Endothelial cell of umbilical vein (primary cell): Measurements from ENCODE around the gene R3HDM2. TPM values are rescaled to one million over a fixed set of nuclear protein-coding genes. Genes with fewer than 3 reads are reported as not detected.

Source experiments
- BruUV-seq: library from RNA; stranded (reverse); fragments of 400-500 nt; replicated peaks from 2 replicates; lab custom pipeline; 2021; lab: Mats Ljungman, UMichigan
- CTCF ChIA-PET: fragments of 300-600, 350-600 bp; sonication (Branson Sonifier 250); formaldehyde crosslinking; loops from one replicate; lab custom pipeline; 2021; ENCODE audit warnings: antibody characterized with exemption, inconsistent platforms; lab: Charles Lee
- POLR2A ChIA-PET: fragments of 300-600, 350-600 bp; sonication (Branson Sonifier 250); formaldehyde crosslinking; loops from one replicate; lab custom pipeline; 2021; ENCODE audit warnings: antibody characterized with exemption, inconsistent platforms; lab: Charles Lee
- DNase-seq: peaks from one replicate; pipeline ENCODE4 v3.0.0-alpha.2; 2011; ENCODE audit warnings: low read depth, low spot score
- FAIRE-seq: peaks from 2 replicates; lab custom pipeline; 2011; peaks lifted over from hg19 to GRCh38; lab: Jason Lieb, UNC
- H2AFZ ChIP-seq: 2 replicates; pipeline ENCODE4 v1.6.0; 2012; ENCODE audit warnings: low read depth, low read length, control low read depth, inconsistent platforms
- H3K27ac ChIP-seq: 2 replicates; pipeline ENCODE4 v1.5.1; 2011; ENCODE audit warnings: low read depth, mild to moderate bottlenecking, control low read depth, low read length, moderate library complexity; ENCODE audit not compliant: insufficient read depth
- H3K27me3 ChIP-seq, 2 experiments: 2 replicates each; pipeline versions ENCODE4 v1.6.0 to v1.6.1; 2011; ENCODE audit warnings: low read length in 2 of 2, mixed read lengths in 1 of 2; ENCODE audit not compliant: control insufficient read depth in 2 of 2, insufficient read depth in 2 of 2
- H3K36me3 ChIP-seq, 2 experiments: 2 replicates in 1 of 2; 3 replicates in 1 of 2; pipeline ENCODE4 v1.5.1; 2011; ENCODE audit warnings: low read length in 2 of 2, mild to moderate bottlenecking in 1 of 2, moderate library complexity in 1 of 2; ENCODE audit not compliant: control insufficient read depth in 2 of 2, insufficient read depth in 2 of 2; ENCODE audit errors: extremely low read depth in 1 of 2
- H3K4me1 ChIP-seq: 3 replicates; pipeline ENCODE4 v1.5.1; 2011; ENCODE audit warnings: mild to moderate bottlenecking, low read length; ENCODE audit not compliant: control insufficient read depth, insufficient read depth; ENCODE audit errors: extremely low read depth
- H3K4me2 ChIP-seq: 2 replicates; pipeline ENCODE4 v1.6.1; 2011; ENCODE audit warnings: low read length, control low read depth, mixed read lengths; ENCODE audit not compliant: insufficient read depth
- H3K4me3 ChIP-seq, 3 experiments: fragments of 200-600 bp in 1 of 3; sonication (generic), shearing (Covaris generic) in 1 of 3; replicated peaks in 1 of 3; 2 replicates each; pipeline ENCODE4 v1.5.1; 2011 to 2016; ENCODE audit warnings: control low read depth in 3 of 3, low read length in 3 of 3, mild to moderate bottlenecking in 2 of 3, inconsistent platforms in 1 of 3, low read depth in 1 of 3, moderate library complexity in 1 of 3; ENCODE audit not compliant: insufficient read depth in 1 of 3
- H3K79me2 ChIP-seq: 2 replicates; pipeline ENCODE4 v1.6.0; 2012; ENCODE audit warnings: low read length, inconsistent platforms; ENCODE audit not compliant: control insufficient read depth, insufficient read depth
- H3K9ac ChIP-seq: replicated peaks from 2 replicates; pipeline ENCODE3; 2011; ENCODE audit warnings: low read length, control low read depth; ENCODE audit not compliant: insufficient read depth; ENCODE audit errors: extremely low read depth
- H3K9me1 ChIP-seq: replicated peaks from 3 replicates; pipeline ENCODE4 v1.6.0; 2011; ENCODE audit warnings: mild to moderate bottlenecking, low read length; ENCODE audit not compliant: control insufficient read depth, insufficient read depth; ENCODE audit errors: extremely low read depth
- H3K9me3 ChIP-seq: replicated peaks from 2 replicates; pipeline ENCODE4 v1.5.1; 2012; ENCODE audit warnings: low read length, inconsistent platforms; ENCODE audit not compliant: control insufficient read depth, insufficient read depth
- H4K20me1 ChIP-seq: replicated peaks from 2 replicates; pipeline ENCODE3; 2011; ENCODE audit warnings: mild to moderate bottlenecking, low read length; ENCODE audit not compliant: control insufficient read depth, insufficient read depth; ENCODE audit errors: extremely low read depth
- EZH2 ChIP-seq: IDR thresholded peaks from 2 replicates; pipeline ENCODE4 v1.6.1; 2012; ENCODE audit warnings: borderline replicate concordance, low read depth, mild to moderate bottlenecking, moderate library complexity, low read length, inconsistent platforms; ENCODE audit not compliant: severe bottlenecking
- FOS ChIP-seq: IDR thresholded peaks from 2 replicates; pipeline ENCODE4 v1.6.1; 2011; ENCODE audit warnings: mild to moderate bottlenecking, low read length, moderate library complexity, borderline replicate concordance; ENCODE audit not compliant: insufficient read depth
- GATA2 ChIP-seq: IDR thresholded peaks from 2 replicates; pipeline ENCODE4 v1.7.0; 2011; ENCODE audit warnings: low read depth, mild to moderate bottlenecking, moderate library complexity, mixed read lengths, low read length; ENCODE audit not compliant: insufficient read length, insufficient read depth
- JUN ChIP-seq: IDR thresholded peaks from 2 replicates; pipeline ENCODE4 v1.6.1; 2011; ENCODE audit warnings: borderline replicate concordance, low read depth; ENCODE audit not compliant: insufficient read length, insufficient read depth
- MYC ChIP-seq: IDR thresholded peaks from one replicate; pipeline ENCODE4 v1.6.1; 2011; ENCODE audit warnings: mild to moderate bottlenecking, low read depth, low read length
- POLR2A ChIP-seq: IDR thresholded peaks from 2 replicates; pipeline ENCODE4 v1.6.1; 2012; ENCODE audit warnings: low read depth, mild to moderate bottlenecking, control low read depth, low read length
- POLR2AphosphoS5 ChIP-seq: IDR thresholded peaks from 2 replicates; pipeline ENCODE4 v1.6.1; 2012; ENCODE audit warnings: low read depth, mild to moderate bottlenecking, control low read depth, low read length, moderate library complexity; ENCODE audit not compliant: insufficient read depth
- dilution Hi-C: fragments of 300-500 bp; cut with MboI; formaldehyde crosslinking; loops from one replicate; pipeline ENCODE4 v1.15.0; 2019; ENCODE audit warnings: low sequenced_read_pairs; ENCODE audit not compliant: extremely low pct_ligation_motif_present
- intact Hi-C: fragments of 100-400 bp; cut with micrococcal nuclease; formaldehyde crosslinking; loops from one replicate; pipeline ENCODE4 v1.10.0; 2022
- polyA plus RNA-seq, 4 experiments: library from polyadenylated mRNA; depleted of rRNA in 3 of 4; stranded (reverse) in 3 of 4; unstranded in 1 of 4; fragments of >200 nt; gene quantifications; 2 replicates each; pipeline versions ENCODE4 v1.2.1 to v1.2.3, GENCODE V29; 2011 to 2012; ENCODE audit warnings: missing spikeins in 1 of 4
- total RNA-seq: library from RNA; stranded (reverse); gene quantifications from 2 replicates; pipeline ENCODE4 v1.2.3, GENCODE V29; 2021
- TF ChIP-seq, protein P1 (sequence below): IDR thresholded peaks from 2 replicates; pipeline ENCODE4 v1.6.1; 2011; ENCODE audit not compliant: insufficient read depth, insufficient read length
- TF ChIP-seq, protein P2 (sequence below), 2 donors: IDR thresholded peaks; 1 replicate in 1 of 2; 2 replicates in 1 of 2; pipeline ENCODE4 v1.5.1; 2011; ENCODE audit warnings: low read length in 2 of 2, mild to moderate bottlenecking in 2 of 2, moderate library complexity in 2 of 2, control low read depth in 1 of 2, inconsistent platforms in 1 of 2, low read depth in 1 of 2; ENCODE audit not compliant: insufficient read depth in 1 of 2; ENCODE audit errors: extremely low read depth in 1 of 2

R3HDM2 gene
- total and polyA plus RNA-seq, 2 donors (not counting 3 experiments of a cell fraction or from before 2014, with no cell fraction given), result 26.1 to 31.3 TPM

DNA sequence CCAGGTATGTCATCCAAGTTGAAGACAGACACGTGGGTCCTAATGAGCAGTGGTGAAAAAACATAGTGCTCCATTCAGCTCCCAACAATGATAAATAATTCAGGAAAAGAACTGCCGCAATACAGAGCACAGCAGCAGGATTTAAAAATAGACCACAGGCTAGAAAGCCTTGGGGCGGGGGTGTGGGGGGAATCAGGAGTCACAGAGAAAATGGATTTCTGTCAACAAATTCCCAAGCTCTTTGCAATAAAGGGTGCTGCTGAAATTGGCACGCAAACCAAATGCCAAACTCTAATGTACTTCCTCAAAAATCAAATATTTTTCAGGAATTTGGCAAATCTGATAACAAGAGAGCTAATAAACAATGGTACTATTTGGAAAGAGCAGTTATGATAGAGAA, 58.6 kb downstream of the R3HDM2 start:
- Histone ChIP-seq H2AFZ (no peak overlapping the region), H3K27me3 (no peaks in the 10 kb centered on the region), H3K4me3 (no peak overlapping the region), H3K9me3 (no peaks in the 10 kb centered on the region), H3K4me1 (no peaks in the 10 kb centered on the region), H3K36me3 (no peaks in the 10 kb centered on the region), H3K79me2 (no peaks in the 10 kb centered on the region), H3K4me2 (no peak overlapping the region), H3K9me1 (no peaks in the 10 kb centered on the region), H4K20me1 (no peaks in the 10 kb centered on the region), H3K9ac (no peak overlapping the region), H3K27ac (no peak overlapping the region)
- DNase-seq (peak; percentile 55), FAIRE-seq (no peak)
- no peak for TF ChIP-seq POLR2A
- no peak for TF ChIP-seq GATA2
- TF ChIP-seq POLR2AphosphoS5, result no peak
- TF ChIP-seq, protein P1, sequence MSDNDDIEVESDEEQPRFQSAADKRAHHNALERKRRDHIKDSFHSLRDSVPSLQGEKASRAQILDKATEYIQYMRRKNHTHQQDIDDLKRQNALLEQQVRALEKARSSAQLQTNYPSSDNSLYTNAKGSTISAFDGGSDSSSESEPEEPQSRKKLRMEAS, result no peak
- no peak for TF ChIP-seq FOS
- TF ChIP-seq, protein P2, sequence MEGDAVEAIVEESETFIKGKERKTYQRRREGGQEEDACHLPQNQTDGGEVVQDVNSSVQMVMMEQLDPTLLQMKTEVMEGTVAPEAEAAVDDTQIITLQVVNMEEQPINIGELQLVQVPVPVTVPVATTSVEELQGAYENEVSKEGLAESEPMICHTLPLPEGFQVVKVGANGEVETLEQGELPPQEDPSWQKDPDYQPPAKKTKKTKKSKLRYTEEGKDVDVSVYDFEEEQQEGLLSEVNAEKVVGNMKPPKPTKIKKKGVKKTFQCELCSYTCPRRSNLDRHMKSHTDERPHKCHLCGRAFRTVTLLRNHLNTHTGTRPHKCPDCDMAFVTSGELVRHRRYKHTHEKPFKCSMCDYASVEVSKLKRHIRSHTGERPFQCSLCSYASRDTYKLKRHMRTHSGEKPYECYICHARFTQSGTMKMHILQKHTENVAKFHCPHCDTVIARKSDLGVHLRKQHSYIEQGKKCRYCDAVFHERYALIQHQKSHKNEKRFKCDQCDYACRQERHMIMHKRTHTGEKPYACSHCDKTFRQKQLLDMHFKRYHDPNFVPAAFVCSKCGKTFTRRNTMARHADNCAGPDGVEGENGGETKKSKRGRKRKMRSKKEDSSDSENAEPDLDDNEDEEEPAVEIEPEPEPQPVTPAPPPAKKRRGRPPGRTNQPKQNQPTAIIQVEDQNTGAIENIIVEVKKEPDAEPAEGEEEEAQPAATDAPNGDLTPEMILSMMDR (IDR thresholded peaks at IDR 0.05; ENCODE audit: extremely low read depth in 1 of 2, insufficient read depth in 1 of 2, low read depth in 1 of 2, low read length in 2 of 2), result no peak
- TF ChIP-seq MYC, result no peak
- TF ChIP-seq JUN, result no peak
- TF ChIP-seq EZH2, result no peak
- ChIA-PET CTCF (interaction anchor here (0.7 to 1.8 kb wide), 5 partner anchors 17 to 63 kb away, joined by 3 to 7 read pairs (median 3); no protein-coding TSS in a partner anchor), POLR2A (interaction anchor here (0.6 kb wide), 1 partner anchor 15 kb away, joined by 3 read pairs; no protein-coding TSS in a partner anchor)
- dilution Hi-C loops, result no loop called here
- BruUV-seq, result no TSS peak
- intact Hi-C loops, result no loop called here
